HUES48 (cell line): ENCODE measurements around the gene TBL1XR1.
A peak's percentile ranks its signal among the peaks of the same experiment; 100 is the strongest.
"Not testable (repeated sequence)": the region's sequence is repeated elsewhere in the genome, so short reads cannot be mapped to it uniquely, and the experiment has no call there.

Source experiments
- H3K27ac ChIP-seq: one replicate; pipeline ENCODE4 v1.7.0; 2013; ENCODE audit warnings: low read depth, low read length, inconsistent platforms
- H3K27me3 ChIP-seq: 2 replicates; pipeline ENCODE4 v1.6.1; 2013; ENCODE audit warnings: mild to moderate bottlenecking, low read length; ENCODE audit not compliant: control insufficient read depth, insufficient read depth
- H3K36me3 ChIP-seq: 2 replicates; pipeline ENCODE4 v1.6.1; 2013; ENCODE audit warnings: low read length; ENCODE audit not compliant: control insufficient read depth, insufficient read depth
- H3K4me1 ChIP-seq: 2 replicates; pipeline ENCODE4 v1.6.1; 2013; ENCODE audit warnings: mild to moderate bottlenecking, low read length; ENCODE audit not compliant: control insufficient read depth, insufficient read depth
- H3K4me3 ChIP-seq: 2 replicates; pipeline ENCODE4 v1.5.1; 2013; ENCODE audit warnings: mild to moderate bottlenecking, low read depth, low read length
- H3K9ac ChIP-seq: 2 replicates; pipeline ENCODE4 v1.6.1; 2013; ENCODE audit warnings: mild to moderate bottlenecking, low read depth, low read length, moderate library complexity
- H3K9me3 ChIP-seq: 2 replicates; pipeline ENCODE4 v1.6.1; 2013; ENCODE audit warnings: low read length; ENCODE audit not compliant: control insufficient read depth, insufficient read depth

Gene TBL1XR1

GRCh38 chr3:177180506-177180905 lies 16.8 kb downstream of the TBL1XR1 start:
- no peaks in the 10 kb centered on the region for H3K27me3 ChIP-seq
- H3K27ac ChIP-seq = no peak overlapping the region
- no peaks in the 10 kb centered on the region for H3K9me3 ChIP-seq
- peaks cover 29% of the 10 kb centered on the region for H3K4me1 ChIP-seq
- H3K36me3 ChIP-seq = no peaks in the 10 kb centered on the region
- H3K9ac ChIP-seq = no peak overlapping the region
- H3K4me3 ChIP-seq = no peak overlapping the region

- Histone ChIP-seq H3K27me3 (no peaks in the 10 kb centered on the region), H3K9ac (no peak overlapping the region), H3K4me1 (peaks cover 38% of the 10 kb centered on the region), H3K27ac (peak overlapping the region; percentile 10), H3K9me3 (no peaks in the 10 kb centered on the region), H3K36me3 (no peaks in the 10 kb centered on the region), H3K4me3 (no peak overlapping the region)
Measured at GRCh38 chr3:177179281-177180067, 17.8 kb downstream of the TBL1XR1 start.

- Histone ChIP-seq H3K9me3 (no peaks in the 10 kb centered on the region), H3K9ac (no peak overlapping the region), H3K36me3 (no peaks in the 10 kb centered on the region), H3K4me3 (no peak overlapping the region), H3K4me1 (peaks cover 44% of the 10 kb centered on the region), H3K27me3 (no peaks in the 10 kb centered on the region), H3K27ac (no peak overlapping the region)
Measured at GRCh38 chr3:177177749-177178221, 19.5 kb downstream of the TBL1XR1 start.

GRCh38 chr3:177174607-177175170 lies 22.6 kb downstream of the TBL1XR1 start:
- Histone ChIP-seq H3K9ac (no peak overlapping the region), H3K4me3 (no peak overlapping the region), H3K27ac (no peak overlapping the region), H3K9me3 (no peaks in the 10 kb centered on the region), H3K27me3 (no peaks in the 10 kb centered on the region), H3K4me1 (peaks cover 34% of the 10 kb centered on the region), H3K36me3 (no peaks in the 10 kb centered on the region)

- H3K4me3 ChIP-seq = no peak overlapping the region
- H3K9ac ChIP-seq = no peak overlapping the region
- no peaks in the 10 kb centered on the region; the same call in 1 of the 2 replicates for H3K36me3 ChIP-seq
- H3K4me1 ChIP-seq = peaks cover 40% of the 10 kb centered on the region
- no peaks in the 10 kb centered on the region for H3K9me3 ChIP-seq
- no peaks in the 10 kb centered on the region for H3K27me3 ChIP-seq
- H3K27ac ChIP-seq = no peak overlapping the region
Measured at GRCh38 chr3:177169936-177170722, 27.2 kb downstream of the TBL1XR1 start.

- no peak overlapping the region for H3K9ac ChIP-seq
- no peak overlapping the region for H3K27ac ChIP-seq
- no peak overlapping the region for H3K4me3 ChIP-seq
- H3K9me3 ChIP-seq = no peaks in the 10 kb centered on the region
- no peaks in the 10 kb centered on the region for H3K27me3 ChIP-seq
- peaks cover 32% of the 10 kb centered on the region for H3K4me1 ChIP-seq
- no peaks in the 10 kb centered on the region; the same call in 1 of the 2 replicates for H3K36me3 ChIP-seq
Measured at GRCh38 chr3:177168431-177168830, 28.9 kb downstream of the TBL1XR1 start.

- Histone ChIP-seq H3K27ac (no peak overlapping the region), H3K4me1 (peaks cover 17% of the 10 kb centered on the region), H3K9ac (no peak overlapping the region), H3K4me3 (no peak overlapping the region), H3K9me3 (no peaks in the 10 kb centered on the region), H3K36me3 (no peaks in the 10 kb centered on the region; the same call in 1 of the 2 replicates), H3K27me3 (no peaks in the 10 kb centered on the region)
Measured at GRCh38 chr3:177162742-177163141, 34.5 kb downstream of the TBL1XR1 start.

- not testable (repeated sequence) for H3K36me3 ChIP-seq, H3K27me3 ChIP-seq, H3K4me3 ChIP-seq, H3K9ac ChIP-seq, H3K27ac ChIP-seq, H3K9me3 ChIP-seq
- H3K4me1 ChIP-seq = peaks cover 26% of the 10 kb centered on the region
Measured at GRCh38 chr3:177161603-177162002, 35.7 kb downstream of the TBL1XR1 start.

- Histone ChIP-seq H3K4me3 (no peak overlapping the region), H3K36me3 (no peaks in the 10 kb centered on the region), H3K27ac (no peak overlapping the region), H3K9ac (no peak overlapping the region), H3K4me1 (peaks cover 41% of the 10 kb centered on the region), H3K9me3 (no peaks in the 10 kb centered on the region), H3K27me3 (no peaks in the 10 kb centered on the region)
Measured at GRCh38 chr3:177158461-177158860, 38.8 kb downstream of the TBL1XR1 start.

- peak overlapping the region; percentile 28 for H3K27ac ChIP-seq
Measured at GRCh38 chr3:177157492-177157891, 39.8 kb downstream of the TBL1XR1 start.

GRCh38 chr3:177154733-177155132 lies 42.5 kb downstream of the TBL1XR1 start:
- Histone ChIP-seq H3K9ac (no peak overlapping the region), H3K4me1 (peaks cover 48% of the 10 kb centered on the region), H3K27me3 (no peaks in the 10 kb centered on the region), H3K27ac (peak overlapping the region; percentile 47), H3K36me3 (no peaks in the 10 kb centered on the region), H3K4me3 (0 out of 2 replicates have a peak overlapping the region, but pooled peaks have one; percentile 16), H3K9me3 (no peaks in the 10 kb centered on the region)

More at GRCh38 chr3:177157492-177157891, 39.8 kb downstream of the TBL1XR1 start:
- no peaks in the 10 kb centered on the region for H3K27me3 ChIP-seq
- H3K9ac ChIP-seq = no peak overlapping the region
- H3K4me1 ChIP-seq = peaks cover 41% of the 10 kb centered on the region
- no peaks in the 10 kb centered on the region for H3K36me3 ChIP-seq
- H3K9me3 ChIP-seq = no peaks in the 10 kb centered on the region
- H3K4me3 ChIP-seq = no peak overlapping the region
